ENCODE results near the gene OGG1. TPM values are rescaled to one million over a fixed set of nuclear protein-coding genes. Genes with fewer than 3 reads are reported as not detected.

OGG1 gene
- total and polyA plus RNA-seq, 10 of the 15 experiments (the other 5 are each of a cell fraction or from before 2014, with no cell fraction given) = 4.8 to 38.8 (median 27.2) TPM

- TF ChIP-seq, protein P1, sequence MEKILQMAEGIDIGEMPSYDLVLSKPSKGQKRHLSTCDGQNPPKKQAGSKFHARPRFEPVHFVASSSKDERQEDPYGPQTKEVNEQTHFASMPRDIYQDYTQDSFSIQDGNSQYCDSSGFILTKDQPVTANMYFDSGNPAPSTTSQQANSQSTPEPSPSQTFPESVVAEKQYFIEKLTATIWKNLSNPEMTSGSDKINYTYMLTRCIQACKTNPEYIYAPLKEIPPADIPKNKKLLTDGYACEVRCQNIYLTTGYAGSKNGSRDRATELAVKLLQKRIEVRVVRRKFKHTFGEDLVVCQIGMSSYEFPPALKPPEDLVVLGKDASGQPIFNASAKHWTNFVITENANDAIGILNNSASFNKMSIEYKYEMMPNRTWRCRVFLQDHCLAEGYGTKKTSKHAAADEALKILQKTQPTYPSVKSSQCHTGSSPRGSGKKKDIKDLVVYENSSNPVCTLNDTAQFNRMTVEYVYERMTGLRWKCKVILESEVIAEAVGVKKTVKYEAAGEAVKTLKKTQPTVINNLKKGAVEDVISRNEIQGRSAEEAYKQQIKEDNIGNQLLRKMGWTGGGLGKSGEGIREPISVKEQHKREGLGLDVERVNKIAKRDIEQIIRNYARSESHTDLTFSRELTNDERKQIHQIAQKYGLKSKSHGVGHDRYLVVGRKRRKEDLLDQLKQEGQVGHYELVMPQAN (conservative IDR thresholded peaks at IDR 0.05) = no peak
- TF ChIP-seq POU2F2 (IDR thresholded peaks at IDR 0.05; ENCODE audit: borderline replicate concordance, low read depth, low read length) (no peak), PKNOX1 (IDR thresholded peaks at IDR 0.05) (no peak), MLLT1 (IDR thresholded peaks at IDR 0.05) (no peak), CREB1 (IDR thresholded peaks at IDR 0.05; ENCODE audit: low read depth) (no peak), ZNF217 (IDR thresholded peaks at IDR 0.05) (no peak)
These were observed 23.8 kb upstream of the OGG1 start (continued) for GRCh38 chr3:9725775-9726515.

All from GM12878 (cell line).